ENCODE data around the gene BTNL3.

DNA sequence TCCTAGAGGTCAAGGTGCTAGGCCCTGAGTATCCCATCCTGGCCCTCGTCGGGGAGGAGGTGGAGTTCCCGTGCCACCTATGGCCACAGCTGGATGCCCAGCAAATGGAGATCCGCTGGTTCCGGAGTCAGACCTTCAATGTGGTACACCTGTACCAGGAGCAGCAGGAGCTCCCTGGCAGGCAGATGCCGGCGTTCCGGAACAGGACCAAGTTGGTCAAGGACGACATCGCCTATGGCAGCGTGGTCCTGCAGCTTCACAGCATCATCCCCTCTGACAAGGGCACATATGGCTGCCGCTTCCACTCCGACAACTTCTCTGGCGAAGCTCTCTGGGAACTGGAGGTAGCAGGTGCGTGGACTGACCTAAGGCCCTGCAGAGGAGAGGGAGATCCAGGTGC, 59.3 kb downstream of the BTNL3 start:
- no peak for TF ChIP-seq EZH2 (IDR thresholded peaks at IDR 0.05; ENCODE audit: borderline replicate concordance)
- no peak for TF ChIP-seq CTCF (IDR thresholded peaks at IDR 0.05; ENCODE audit: poor library complexity)
- no peak for TF ChIP-seq EZH2phosphoT487 (IDR thresholded peaks at IDR 0.05; ENCODE audit: low read depth, severe bottlenecking, unreplicated experiment)
